OCI-M2 (cell line): ENCODE data around the gene APOL3.
"Not testable (repeated sequence)": the region's sequence is repeated elsewhere in the genome, so short reads cannot be mapped to it uniquely, and the experiment has no call there.

Experiments
- DNase-seq: peaks from one replicate; lab custom pipeline; 2025; ENCODE audit not compliant: unreplicated experiment; lab: John Stamatoyannopoulos, UW

The APOL3 gene

GRCh38 chr22:36162127-36163034 lies 1.8 kb upstream of the APOL3 start:
- no peak for DNase-seq

DNA sequence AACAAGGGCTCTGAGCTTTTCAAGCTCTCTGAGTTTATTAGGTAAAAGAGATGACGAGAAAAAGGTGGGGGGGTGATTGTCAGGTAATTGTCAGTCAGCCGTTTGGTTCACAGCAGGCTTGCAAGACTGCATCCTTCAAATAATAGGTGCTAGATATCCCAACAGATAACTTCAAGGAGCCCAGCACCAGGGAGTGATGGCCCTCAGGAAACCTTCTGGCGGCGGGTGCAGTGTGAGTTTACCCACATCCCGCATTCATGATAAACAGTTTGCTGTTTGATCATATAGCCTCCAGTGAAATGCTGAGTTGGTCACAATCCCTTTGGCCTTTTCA lies 1.2 kb upstream of the APOL3 start:
- not testable (repeated sequence) for DNase-seq

- no peak for DNase-seq
Measured at GRCh38 chr22:36156515-36157419, 3.8 kb downstream of the APOL3 start.

- no peak for DNase-seq
Measured at GRCh38 chr22:36156119-36156514, 4.4 kb downstream of the APOL3 start.

GRCh38 chr22:36155702-36156101 lies 4.9 kb downstream of the APOL3 start:
- no peak for DNase-seq

GRCh38 chr22:36154423-36154945 lies 6.1 kb downstream of the APOL3 start:
- DNase-seq = no peak

DNA sequence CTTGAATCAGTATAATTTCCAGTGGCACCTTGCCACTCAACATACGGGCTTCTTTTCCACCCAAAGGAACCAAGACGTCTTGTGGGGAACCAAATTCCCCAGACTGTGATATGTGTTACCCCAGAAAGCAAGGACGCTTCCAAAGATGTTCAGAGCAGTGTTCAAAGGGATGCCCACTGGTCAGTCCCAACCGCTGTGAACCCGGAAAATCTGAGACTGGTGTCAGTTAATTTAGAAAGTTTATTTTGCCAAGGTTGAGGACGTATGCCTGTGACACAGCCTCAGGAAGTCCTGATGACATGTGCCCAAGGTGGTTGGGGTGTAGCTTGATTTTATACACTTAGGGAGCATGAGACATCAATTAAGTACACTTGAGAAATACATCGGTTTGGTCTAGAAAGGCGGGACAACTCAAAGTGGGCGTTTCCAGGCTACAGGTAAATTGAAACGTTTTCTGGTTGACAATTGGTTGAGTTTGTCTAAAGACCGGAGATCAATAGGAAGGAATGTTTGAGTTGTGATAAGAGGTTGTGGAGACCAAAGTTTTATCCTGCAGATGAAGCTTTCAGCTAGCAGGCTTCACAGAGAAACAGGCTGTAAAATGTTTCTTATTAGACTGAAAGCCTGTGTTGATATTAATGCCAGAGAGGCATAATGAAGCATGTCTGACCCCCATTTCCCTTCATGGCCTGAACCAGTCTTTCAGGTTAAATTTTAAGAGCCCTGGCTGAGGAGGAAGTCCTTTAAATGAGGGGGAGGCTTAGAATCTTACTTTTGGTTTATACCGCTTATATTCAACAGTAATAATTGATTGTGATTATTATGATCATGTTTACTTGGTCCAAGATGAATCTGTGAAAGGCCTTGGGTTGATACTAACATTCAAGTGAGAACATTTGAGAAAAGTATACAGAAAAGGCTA lies 6.8 kb downstream of the APOL3 start:
- no peak for DNase-seq

- not testable (repeated sequence) for DNase-seq
Measured at GRCh38 chr22:36152821-36153220, 7.7 kb downstream of the APOL3 start.

- no peak for DNase-seq
Measured at GRCh38 chr22:36152088-36152487, 8.5 kb downstream of the APOL3 start.

DNA sequence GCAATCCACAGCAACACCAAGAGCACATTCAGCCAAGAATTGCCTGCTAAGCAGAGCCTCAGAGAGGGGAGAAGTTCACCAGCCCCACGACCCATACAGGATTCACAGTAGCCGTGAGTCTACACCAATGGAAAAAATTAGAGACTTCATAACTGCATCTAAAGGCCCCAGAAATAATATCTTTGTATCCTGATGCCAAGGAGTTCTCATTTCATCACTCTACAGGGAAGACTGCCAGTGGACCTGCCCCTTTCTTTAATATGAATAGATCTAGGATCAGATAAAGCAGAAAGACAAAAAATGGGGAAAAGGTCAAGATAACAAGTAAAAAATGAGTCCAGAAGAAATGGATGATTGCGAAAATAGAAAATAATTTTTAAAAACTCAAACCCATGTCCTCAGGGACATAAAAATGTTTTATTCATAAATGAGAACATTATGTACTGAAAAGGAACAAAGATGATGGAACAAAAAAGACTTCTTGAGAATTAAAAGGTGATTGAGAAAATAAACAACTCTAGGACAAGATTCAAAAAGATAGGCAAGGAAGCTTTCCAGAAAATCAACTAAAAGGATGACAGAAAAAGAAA lies 9.5 kb downstream of the APOL3 start:
- DNase-seq = no peak

- DNase-seq = no peak
Measured at GRCh38 chr22:36149441-36149840, 11.1 kb downstream of the APOL3 start.

DNA sequence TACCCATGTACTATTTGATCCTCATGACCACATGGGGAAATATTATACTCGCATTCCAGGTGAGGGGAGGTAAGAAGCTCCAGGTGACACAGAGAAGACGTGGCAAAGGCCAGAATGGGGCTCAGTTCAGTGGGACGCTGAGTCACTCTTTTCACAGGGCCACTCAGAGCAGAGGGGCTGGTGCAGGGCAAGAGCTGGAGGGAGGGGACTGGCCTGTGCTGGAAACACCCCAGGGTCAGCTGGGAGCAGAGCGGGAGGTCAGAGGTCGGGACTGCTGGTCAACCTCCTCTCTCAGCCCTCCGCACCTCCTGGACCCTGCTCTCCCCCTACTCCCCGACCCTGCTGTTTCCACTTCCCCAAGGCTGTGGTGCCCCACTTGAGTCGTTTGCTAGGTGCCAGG lies 12.1 kb downstream of the APOL3 start:
- DNase-seq = no peak

- no peak for DNase-seq
Measured at GRCh38 chr22:36147196-36147791, 13.3 kb downstream of the APOL3 start.

GRCh38 chr22:36145881-36146280 lies 14.7 kb downstream of the APOL3 start:
- no peak for DNase-seq

- no peak for DNase-seq
Measured at GRCh38 chr22:36144886-36145541, 15.5 kb downstream of the APOL3 start.

DNA sequence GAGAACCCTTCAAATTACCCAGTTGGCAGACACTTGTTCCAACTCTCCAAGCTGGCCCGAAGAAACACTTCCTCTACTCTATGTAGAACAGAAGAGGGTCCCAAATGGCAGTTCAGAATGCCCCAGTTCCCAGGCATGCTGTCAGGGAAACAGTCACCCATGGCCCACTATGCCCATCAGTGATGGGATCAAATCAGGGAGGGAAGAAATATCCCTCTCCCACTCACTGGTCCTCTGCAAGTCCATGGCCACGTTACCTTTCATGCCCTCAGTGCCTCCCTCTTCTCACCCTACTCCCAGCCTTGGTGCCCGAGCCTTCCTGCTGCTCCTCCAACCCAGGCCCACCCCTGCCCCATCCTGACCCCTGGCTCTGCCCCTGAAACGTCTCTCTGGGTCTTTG lies 16.6 kb downstream of the APOL3 start:
- no peak for DNase-seq

DNA sequence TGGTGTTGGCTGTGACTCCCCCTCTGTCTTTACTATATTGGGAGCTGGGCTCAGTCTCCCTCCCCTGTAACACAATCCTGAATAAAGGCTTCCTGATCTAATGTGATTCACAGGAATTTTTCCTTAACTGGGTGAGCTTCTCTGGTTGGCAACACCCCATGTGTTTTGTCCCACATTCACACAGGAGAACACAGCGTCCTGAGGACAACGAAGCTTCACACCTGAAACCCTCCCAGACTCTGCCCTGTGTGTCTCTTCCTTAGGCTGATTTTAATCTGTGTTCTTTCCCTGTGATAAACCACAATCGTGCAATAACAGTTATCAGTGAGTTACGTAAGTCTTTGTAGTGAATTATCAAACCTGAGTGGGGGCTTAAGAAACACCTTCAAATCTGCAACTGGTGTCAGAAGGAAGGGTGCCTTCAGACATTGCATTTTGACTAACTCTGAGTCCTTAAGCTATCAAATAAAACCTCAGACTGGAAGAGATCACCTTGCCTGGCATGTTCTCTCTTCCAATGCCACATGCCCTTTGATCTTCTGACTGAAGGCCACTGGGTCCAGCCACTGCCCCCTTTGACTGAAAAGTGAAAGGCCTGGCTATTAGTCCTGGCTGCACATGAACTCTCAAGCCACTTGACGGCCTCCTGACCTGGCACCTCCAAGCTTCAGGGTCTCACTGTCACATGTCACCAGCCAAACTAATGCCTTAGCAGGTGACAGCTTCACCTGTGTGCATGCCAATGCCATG lies 17.3 kb downstream of the APOL3 start:
- no peak for DNase-seq

GRCh38 chr22:36141481-36141880 lies 19.1 kb downstream of the APOL3 start:
- DNase-seq = no peak

DNA sequence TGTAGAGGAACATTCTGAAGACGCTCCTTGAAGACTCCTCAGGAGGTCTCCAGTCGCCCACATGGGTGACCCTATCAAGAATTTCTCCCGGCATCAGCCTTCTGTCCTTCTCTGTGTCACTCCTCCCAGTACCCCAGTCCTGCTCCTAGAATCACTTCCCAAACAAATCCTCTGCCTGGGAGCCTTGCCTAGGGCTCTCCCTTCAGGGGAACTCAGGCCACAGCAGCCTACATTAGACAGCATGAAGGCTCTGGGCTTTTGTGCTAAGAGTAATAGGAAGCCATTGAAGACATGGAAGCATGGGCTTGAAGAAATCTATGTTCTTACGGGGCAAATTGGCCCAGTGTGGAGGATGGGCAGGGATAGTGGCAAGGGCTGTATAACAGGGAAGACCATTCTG lies 21.8 kb downstream of the APOL3 start:
- DNase-seq = not testable (repeated sequence)
